Loucy (cell line): ENCODE data around the gene GFRA1.

ENCODE experiments used
- H2AFZ ChIP-seq: fragments of 200-600 bp; sonication (generic); 2 replicates; pipeline ENCODE4 v1.6.0; 2016; ENCODE audit warnings: antibody characterized with exemption, mild to moderate bottlenecking, low read length, moderate library complexity
- H3F3A ChIP-seq: fragments of 200-600 bp; 2 replicates; pipeline ENCODE4 v1.6.0; 2016; ENCODE audit warnings: antibody characterized with exemption, low read depth, mild to moderate bottlenecking
- H3K27me3 ChIP-seq: fragments of 200-600 bp; sonication (generic); 2 replicates; pipeline ENCODE4 v1.6.1; 2014; ENCODE audit warnings: low read length, mild to moderate bottlenecking; ENCODE audit not compliant: insufficient read depth, poor library complexity, severe bottlenecking
- H3K36me3 ChIP-seq: fragments of 200-600 bp; sonication (generic); 2 replicates; pipeline ENCODE4 v1.6.1; 2016; ENCODE audit warnings: low read length; ENCODE audit not compliant: insufficient read depth
- H3K4me1 ChIP-seq: fragments of 200-600 bp; sonication (generic); 2 replicates; pipeline ENCODE4 v1.5.1; 2014; ENCODE audit warnings: low read length, mild to moderate bottlenecking; ENCODE audit not compliant: insufficient read depth, poor library complexity, severe bottlenecking
- H3K4me2 ChIP-seq: fragments of 200-600 bp; sonication (generic); 2 replicates; pipeline ENCODE4 v1.6.0; 2014; ENCODE audit warnings: antibody characterized with exemption, low read length, low read depth, mild to moderate bottlenecking; ENCODE audit not compliant: poor library complexity, severe bottlenecking
- H3K4me3 ChIP-seq: fragments of 200-600 bp; sonication (generic); 2 replicates; pipeline ENCODE4 v1.5.1; 2014; ENCODE audit warnings: low read length, mild to moderate bottlenecking, mixed read lengths; ENCODE audit not compliant: poor library complexity, severe bottlenecking
- H3K79me2 ChIP-seq: fragments of 200-600 bp; sonication (generic); 2 replicates; pipeline ENCODE4 v1.6.1; 2014; ENCODE audit warnings: low read length; ENCODE audit not compliant: insufficient read depth
- H3K9ac ChIP-seq: fragments of 200-600 bp; sonication (generic); 2 replicates; pipeline ENCODE4 v1.6.0; 2014; ENCODE audit warnings: mild to moderate bottlenecking, low read depth, low read length, moderate library complexity; ENCODE audit not compliant: poor library complexity, severe bottlenecking
- H3K9me2 ChIP-seq: fragments of 200-600 bp; sonication (generic); replicated peaks from 2 replicates; pipeline ENCODE4 v1.6.1; 2016; ENCODE audit warnings: low read depth, low read length, mixed read lengths
- H3K9me3 ChIP-seq: fragments of 200-600 bp; sonication (generic); 2 replicates; pipeline ENCODE4 v1.6.1; 2014; ENCODE audit warnings: mild to moderate bottlenecking, antibody characterized with exemption, low read length, low read depth; ENCODE audit not compliant: insufficient read depth
- H4K20me1 ChIP-seq: fragments of 200-600 bp; sonication (generic); 2 replicates; pipeline ENCODE4 v1.6.0; 2014; ENCODE audit warnings: antibody characterized with exemption, low read length, mild to moderate bottlenecking; ENCODE audit not compliant: insufficient read depth, poor library complexity, severe bottlenecking
- CTCF ChIP-seq: fragments of 200-600 bp; sonication (generic); conservative IDR thresholded peaks from 2 replicates; pipeline ENCODE4 v1.5.1; 2014; ENCODE audit warnings: mild to moderate bottlenecking, antibody characterized with exemption, low read length
- EZH2phosphoT487 ChIP-seq: fragments of 200-600 bp; IDR thresholded peaks from 2 replicates; pipeline ENCODE4 v1.6.1; 2018; ENCODE audit warnings: antibody characterized with exemption, mild to moderate bottlenecking, moderate library complexity, borderline replicate concordance

The GFRA1 gene

GRCh38 chr10:116138897-116139296 is 134.1 kb downstream of the GFRA1 start:
- H2AFZ ChIP-seq = no peak overlapping the region
- TF ChIP-seq CTCF (no peak), EZH2phosphoT487 (no peak)

GRCh38 chr10:116136261-116136660 is 136.7 kb downstream of the GFRA1 start:
- Histone ChIP-seq H3K27me3 (no peaks in the 10 kb centered on the region), H3K4me1 (peaks cover 55% of the 10 kb centered on the region), H3K79me2 (0 out of 2 replicates have a peak, but pooled peaks cover 4% of the 10 kb centered on the region), H3K9me3 (no peaks in the 10 kb centered on the region), H3K4me3 (no peak overlapping the region), H2AFZ (no peak overlapping the region), H3K9me2 (no peaks in the 10 kb centered on the region), H3F3A (no peaks in the 10 kb centered on the region), H4K20me1 (no peaks in the 10 kb centered on the region), H3K36me3 (no peaks in the 10 kb centered on the region), H3K9ac (no peak overlapping the region), H3K4me2 (no peak overlapping the region)
- TF ChIP-seq CTCF (no peak), EZH2phosphoT487 (no peak)

More at GRCh38 chr10:116138897-116139296, 134.1 kb downstream of the GFRA1 start:
- Histone ChIP-seq H4K20me1 (no peaks in the 10 kb centered on the region), H3K36me3 (no peaks in the 10 kb centered on the region), H3K9me2 (no peaks in the 10 kb centered on the region), H3K4me2 (no peak overlapping the region), H3K9ac (no peak overlapping the region), H3K27me3 (no peaks in the 10 kb centered on the region), H3K4me3 (no peak overlapping the region), H3K4me1 (peaks cover 57% of the 10 kb centered on the region), H3K9me3 (no peaks in the 10 kb centered on the region), H3F3A (no peaks in the 10 kb centered on the region), H3K79me2 (peaks cover 9% of the 10 kb centered on the region; the same call in 1 of the 2 replicates)

DNA sequence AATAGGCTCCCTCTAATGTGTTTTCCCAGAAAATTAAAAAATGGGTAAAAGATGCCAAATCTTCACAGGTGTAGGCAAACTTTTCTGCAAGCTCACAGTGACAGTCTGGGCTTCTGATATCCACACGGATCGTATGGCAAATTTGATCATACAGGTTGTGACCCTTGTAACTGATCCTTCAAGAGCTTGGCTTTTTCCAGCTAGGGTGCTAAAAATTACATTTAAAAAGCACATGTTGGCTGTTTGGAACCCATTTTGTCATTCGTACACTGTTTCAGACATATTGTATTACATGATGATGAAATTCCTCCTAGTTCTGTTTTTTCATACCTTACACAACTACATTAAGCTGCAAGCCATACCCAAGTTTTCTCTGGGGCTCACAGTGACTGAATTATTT is 138.7 kb downstream of the GFRA1 start:
- H2AFZ ChIP-seq = no peak overlapping the region
- H4K20me1 ChIP-seq = no peaks in the 10 kb centered on the region
- no peaks in the 10 kb centered on the region for H3K27me3 ChIP-seq

More for the DNA sequence above, 138.7 kb downstream of the GFRA1 start:
- H3K9me2 ChIP-seq = no peaks in the 10 kb centered on the region
- no peaks in the 10 kb centered on the region for H3K9me3 ChIP-seq
- H3K4me3 ChIP-seq = no peak overlapping the region
- no peaks in the 10 kb centered on the region for H3K36me3 ChIP-seq
- H3K9ac ChIP-seq = no peak overlapping the region
- H3K4me1 ChIP-seq = peaks cover 48% of the 10 kb centered on the region
- TF ChIP-seq EZH2phosphoT487 = no peak
- no peak for TF ChIP-seq CTCF
- H3K79me2 ChIP-seq = 0 out of 2 replicates have a peak, but pooled peaks cover 4% of the 10 kb centered on the region
- H3K4me2 ChIP-seq = no peak overlapping the region
- H3F3A ChIP-seq = no peaks in the 10 kb centered on the region; the same call in 1 of the 2 replicates
